LHCN-M2 (cell line): ENCODE results near the gene LIN54. TPM values are rescaled to one million over a fixed set of nuclear protein-coding genes. Genes with fewer than 3 reads are reported as not detected.
"Not testable (repeated sequence)": the region's sequence is repeated elsewhere in the genome, so short reads cannot be mapped to it uniquely, and the experiment has no call there.

Experiments used
- DNase-seq: peaks from one replicate; pipeline ENCODE4 v3.0.0-alpha.2; 2012; ENCODE audit warnings: low read depth
- total RNA-seq: library from RNA; depleted of rRNA; stranded (reverse); fragments of >200 nt; gene quantifications from 2 replicates; pipeline ENCODE4 v1.2.3, GENCODE V29; 2014

LIN54 gene
- total RNA-seq, 1 experiment from 2014 or later: 29.4 TPM

- DNase-seq: peak; percentile 97
Measured at GRCh38 chr4:83012687-83013419, 2.2 kb upstream of the LIN54 start.

- no peak for DNase-seq
Measured at GRCh38 chr4:83012200-83012686, 1.6 kb upstream of the LIN54 start.

GRCh38 chr4:83011689-83012199 is 1.1 kb upstream of the LIN54 start:
- DNase-seq: no peak

- peak; percentile 32 for DNase-seq
Measured at GRCh38 chr4:83010111-83010521, 507 bp downstream of the LIN54 start.

- DNase-seq: no peak
Measured at GRCh38 chr4:83009529-83009928, 1.1 kb downstream of the LIN54 start.

GRCh38 chr4:83003044-83003791 is 7.4 kb downstream of the LIN54 start:
- not testable (repeated sequence) for DNase-seq

- DNase-seq: no peak
Measured at GRCh38 chr4:83002329-83002728, 8.3 kb downstream of the LIN54 start.

GRCh38 chr4:82998898-82999297 is 11.7 kb downstream of the LIN54 start:
- DNase-seq: no peak

GRCh38 chr4:82994834-82995233 is 15.8 kb downstream of the LIN54 start:
- DNase-seq: no peak

GRCh38 chr4:82989575-82990429 is 20.8 kb downstream of the LIN54 start:
- DNase-seq: peak; percentile 21

- peak; percentile 94 for DNase-seq
Measured at GRCh38 chr4:82988323-82988832, 22.2 kb downstream of the LIN54 start.

- not testable (repeated sequence) for DNase-seq
Measured at GRCh38 chr4:82987519-82987918, 23.1 kb downstream of the LIN54 start.

- DNase-seq: peak; percentile 81
Measured at GRCh38 chr4:82984459-82984858, 26.2 kb downstream of the LIN54 start.

GRCh38 chr4:82983444-82983843 is 27.2 kb downstream of the LIN54 start:
- no peak for DNase-seq

GRCh38 chr4:82981138-82981537 is 29.5 kb downstream of the LIN54 start:
- DNase-seq: no peak

GRCh38 chr4:82975792-82976191 is 34.8 kb downstream of the LIN54 start:
- DNase-seq: no peak

GRCh38 chr4:82969414-82969813 is 41.2 kb downstream of the LIN54 start:
- DNase-seq: no peak

GRCh38 chr4:82968972-82969371 is 41.7 kb downstream of the LIN54 start:
- DNase-seq: no peak

GRCh38 chr4:82965763-82966162 is 44.9 kb downstream of the LIN54 start:
- DNase-seq: no peak

- no peak for DNase-seq
Measured at GRCh38 chr4:82957045-82957444, 53.6 kb downstream of the LIN54 start.

GRCh38 chr4:82954212-82954611 is 56.4 kb downstream of the LIN54 start:
- DNase-seq: no peak
